ENCODE data around the gene DENND1A. TPM values are rescaled to one million over a fixed set of nuclear protein-coding genes. Genes with fewer than 3 reads are reported as not detected.

The DENND1A gene
- total and polyA plus RNA-seq, 12 donors, result 7.3 to 36.7 (median 19.6) TPM

DNA sequence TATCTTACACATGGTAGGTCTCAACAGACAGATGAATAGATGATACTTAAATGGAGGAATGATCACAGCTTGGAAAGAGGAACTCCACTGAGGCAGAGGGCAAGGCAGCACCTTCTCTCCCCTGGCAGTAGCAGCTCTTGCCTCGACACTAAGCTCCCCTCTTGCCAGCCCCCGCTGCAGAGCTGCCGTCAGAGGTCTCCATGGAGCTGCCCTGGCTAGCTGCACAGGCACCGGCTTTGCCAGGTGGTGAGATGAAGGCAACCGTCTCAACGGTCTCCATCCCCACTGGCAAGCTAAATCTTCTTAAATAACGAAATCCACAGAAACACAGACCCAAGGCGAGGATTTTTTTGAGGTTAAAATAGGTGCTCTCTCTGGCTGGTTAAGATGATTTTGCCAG lies 492.7 kb downstream of the DENND1A start:
- intact Hi-C loops (cut with DNase I), result no loop called here
- WGBS, 4 donors, result 96 to 97% (median 96%) methylated on average over 8 of the region's 8 CpGs
- Histone ChIP-seq H3K4me3 (no peak overlapping the region), H3K27ac (no peak overlapping the region), H3K9me3 (replicated peaks in 1 of 3) (no peaks in the 10 kb centered on the region), H3K27me3 (no peaks in the 10 kb centered on the region), H3K36me3 (replicated peaks in 1 of 2) (no peaks in the 10 kb centered on the region), H3K4me1 (replicated peaks in 1 of 2) (no peaks in the 10 kb centered on the region)
- TF ChIP-seq, protein P1, sequence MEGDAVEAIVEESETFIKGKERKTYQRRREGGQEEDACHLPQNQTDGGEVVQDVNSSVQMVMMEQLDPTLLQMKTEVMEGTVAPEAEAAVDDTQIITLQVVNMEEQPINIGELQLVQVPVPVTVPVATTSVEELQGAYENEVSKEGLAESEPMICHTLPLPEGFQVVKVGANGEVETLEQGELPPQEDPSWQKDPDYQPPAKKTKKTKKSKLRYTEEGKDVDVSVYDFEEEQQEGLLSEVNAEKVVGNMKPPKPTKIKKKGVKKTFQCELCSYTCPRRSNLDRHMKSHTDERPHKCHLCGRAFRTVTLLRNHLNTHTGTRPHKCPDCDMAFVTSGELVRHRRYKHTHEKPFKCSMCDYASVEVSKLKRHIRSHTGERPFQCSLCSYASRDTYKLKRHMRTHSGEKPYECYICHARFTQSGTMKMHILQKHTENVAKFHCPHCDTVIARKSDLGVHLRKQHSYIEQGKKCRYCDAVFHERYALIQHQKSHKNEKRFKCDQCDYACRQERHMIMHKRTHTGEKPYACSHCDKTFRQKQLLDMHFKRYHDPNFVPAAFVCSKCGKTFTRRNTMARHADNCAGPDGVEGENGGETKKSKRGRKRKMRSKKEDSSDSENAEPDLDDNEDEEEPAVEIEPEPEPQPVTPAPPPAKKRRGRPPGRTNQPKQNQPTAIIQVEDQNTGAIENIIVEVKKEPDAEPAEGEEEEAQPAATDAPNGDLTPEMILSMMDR (IDR thresholded peaks at IDR 0.05), result no peak
- TF ChIP-seq POLR2A (IDR thresholded peaks at IDR 0.05), result no peak
- DNase-seq, result no peak

DNA sequence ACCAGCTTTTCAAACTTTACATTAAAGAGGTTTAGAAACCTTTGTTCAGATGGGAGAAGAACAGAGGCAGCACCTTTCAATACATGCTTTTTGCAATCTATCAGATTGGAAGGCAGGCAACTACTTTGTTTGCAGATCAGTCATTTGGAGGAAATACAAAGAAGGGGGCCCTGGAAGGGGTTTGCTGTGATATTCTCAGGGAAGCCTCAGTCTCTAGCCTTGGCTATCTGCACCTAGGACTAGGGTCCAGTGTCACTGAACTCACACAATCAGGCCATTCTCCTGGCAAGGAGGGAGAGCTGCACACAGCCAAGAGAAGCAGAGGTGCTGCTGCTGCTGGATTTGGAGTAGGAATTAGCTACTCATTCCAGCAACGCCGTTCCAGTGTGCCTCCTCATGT lies 494.5 kb downstream of the DENND1A start:
- Histone ChIP-seq H3K4me3 (no peak overlapping the region), H3K27ac (no peak overlapping the region), H3K27me3 (no peaks in the 10 kb centered on the region), H3K4me1 (replicated peaks in 1 of 2) (no peaks in the 10 kb centered on the region), H3K9me3 (replicated peaks in 1 of 3) (no peaks in the 10 kb centered on the region), H3K36me3 (replicated peaks in 1 of 2) (no peaks in the 10 kb centered on the region)
- TF ChIP-seq, protein P1 (IDR thresholded peaks at IDR 0.05), result no peak
- no peak for TF ChIP-seq POLR2A (IDR thresholded peaks at IDR 0.05)
- WGBS, 4 donors, result 91 to 98% (median 94%) methylated on average over 2 of the region's 2 CpGs
- intact Hi-C loops (cut with DNase I), result no loop called here
- no peak for DNase-seq

- DNase-seq, result no peak
- H3K27ac ChIP-seq, result no peak overlapping the region
- H3K36me3 ChIP-seq (replicated peaks in 1 of 2), result no peaks in the 10 kb centered on the region
- intact Hi-C loops (cut with DNase I), result no loop called here
- WGBS, 4 donors, result 89 to 96% (median 94%) methylated on average over 9 of the region's 9 CpGs
- no peaks in the 10 kb centered on the region for H3K27me3 ChIP-seq
- TF ChIP-seq, protein P1 (IDR thresholded peaks at IDR 0.05), result no peak
- no peak for TF ChIP-seq POLR2A (IDR thresholded peaks at IDR 0.05)
- no peak overlapping the region for H3K4me3 ChIP-seq
- no peaks in the 10 kb centered on the region for H3K4me1 ChIP-seq (replicated peaks in 1 of 2)
- H3K9me3 ChIP-seq (replicated peaks in 1 of 3), result no peaks in the 10 kb centered on the region
Observed at GRCh38 chr9:123434619-123435240, 495.2 kb downstream of the DENND1A start.

- TF ChIP-seq, protein P1 (IDR thresholded peaks at IDR 0.05), result no peak
- no peak for TF ChIP-seq POLR2A (IDR thresholded peaks at IDR 0.05)
- Histone ChIP-seq H3K36me3 (replicated peaks in 1 of 2) (no peaks in the 10 kb centered on the region), H3K4me3 (no peak overlapping the region), H3K27ac (no peak overlapping the region), H3K9me3 (replicated peaks in 1 of 3) (no peaks in the 10 kb centered on the region), H3K4me1 (replicated peaks in 1 of 2) (no peaks in the 10 kb centered on the region), H3K27me3 (no peaks in the 10 kb centered on the region)
- no peak for DNase-seq
- intact Hi-C loops (cut with DNase I), result no loop called here
- WGBS, 4 donors, result 93 to 99% (median 98%) methylated on average over 18 to 22 of the region's 22 CpGs
Observed at GRCh38 chr9:123432331-123433236, 497.3 kb downstream of the DENND1A start.

Measured in adrenal gland (tissue), 12 donors.